Measurements from ENCODE around the gene PNPLA8.

- TF ChIP-seq, protein P1, sequence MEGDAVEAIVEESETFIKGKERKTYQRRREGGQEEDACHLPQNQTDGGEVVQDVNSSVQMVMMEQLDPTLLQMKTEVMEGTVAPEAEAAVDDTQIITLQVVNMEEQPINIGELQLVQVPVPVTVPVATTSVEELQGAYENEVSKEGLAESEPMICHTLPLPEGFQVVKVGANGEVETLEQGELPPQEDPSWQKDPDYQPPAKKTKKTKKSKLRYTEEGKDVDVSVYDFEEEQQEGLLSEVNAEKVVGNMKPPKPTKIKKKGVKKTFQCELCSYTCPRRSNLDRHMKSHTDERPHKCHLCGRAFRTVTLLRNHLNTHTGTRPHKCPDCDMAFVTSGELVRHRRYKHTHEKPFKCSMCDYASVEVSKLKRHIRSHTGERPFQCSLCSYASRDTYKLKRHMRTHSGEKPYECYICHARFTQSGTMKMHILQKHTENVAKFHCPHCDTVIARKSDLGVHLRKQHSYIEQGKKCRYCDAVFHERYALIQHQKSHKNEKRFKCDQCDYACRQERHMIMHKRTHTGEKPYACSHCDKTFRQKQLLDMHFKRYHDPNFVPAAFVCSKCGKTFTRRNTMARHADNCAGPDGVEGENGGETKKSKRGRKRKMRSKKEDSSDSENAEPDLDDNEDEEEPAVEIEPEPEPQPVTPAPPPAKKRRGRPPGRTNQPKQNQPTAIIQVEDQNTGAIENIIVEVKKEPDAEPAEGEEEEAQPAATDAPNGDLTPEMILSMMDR (IDR thresholded peaks at IDR 0.05; ENCODE audit: insufficient read depth, low read length, poor library complexity, severe bottlenecking): no peak
- no peak for TF ChIP-seq EZH2phosphoT487 (conservative IDR thresholded peaks at IDR 0.05; ENCODE audit: low read length)
Measured at GRCh38 chr7:108451296-108451848, 74.6 kb downstream of the PNPLA8 start.

Data from SU-DHL-6 (cell line).